ENCODE measurements around the gene NPFF. TPM values are rescaled to one million over a fixed set of nuclear protein-coding genes. Genes with fewer than 3 reads are reported as not detected.

Gene NPFF
- polyA plus RNA-seq, 2 of the 4 experiments (the other 2 are of a cell fraction), result 0.17 TPM; not detected in 1

DNA sequence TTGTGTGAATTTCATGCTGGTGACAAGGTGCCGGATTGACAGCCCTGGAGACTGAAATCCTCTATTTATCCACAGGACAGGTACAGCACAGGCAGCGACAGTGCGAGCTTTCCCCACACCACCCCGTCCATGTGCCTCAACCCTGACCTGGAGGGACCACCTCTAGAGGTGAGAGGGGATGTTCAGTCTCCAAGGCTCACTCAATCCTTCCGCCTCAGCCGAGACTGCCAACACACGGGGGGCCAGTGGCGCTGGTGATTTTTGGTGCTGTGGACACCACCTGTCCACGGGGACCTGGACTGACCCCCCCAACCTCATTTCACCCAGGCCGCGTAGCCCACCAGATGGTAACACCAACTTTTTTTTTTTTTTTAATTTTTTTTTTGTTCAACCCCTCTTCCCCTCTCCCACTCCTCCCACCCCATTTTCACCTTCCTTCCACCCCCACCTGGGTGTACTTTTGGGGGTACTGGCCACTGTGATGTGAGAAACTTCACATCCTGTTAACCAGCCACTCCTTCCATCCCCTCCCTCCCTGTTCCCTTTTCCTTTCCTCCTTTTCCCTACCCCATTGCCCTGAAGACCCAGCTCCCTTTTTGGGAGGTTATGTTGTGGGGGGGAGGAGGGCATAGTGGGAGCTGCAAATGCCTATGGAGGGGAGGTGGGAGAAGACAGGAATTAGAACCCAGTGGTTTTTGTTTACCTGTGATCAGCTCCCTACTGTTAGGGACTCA is 42.4 kb downstream of the NPFF start:
- POLR2A ChIA-PET, result interaction anchor here (1.1 to 2.8 kb wide), 4 partner anchors 8 to 12 kb away, joined by 3 to 9 read pairs (median 5); no protein-coding TSS in a partner anchor
- no peak overlapping the region for H3K4me2 ChIP-seq
- FAIRE-seq (no peak), DNase-seq (ENCODE audit: low read depth in 1 of 2, low spot score in 1 of 2) (no peak), ATAC-seq (peak in 1 of 2 experiments; percentile 22; a peak in 3 of 6 replicates)
- CTCF ChIA-PET, result interaction anchor here (0.7 to 3.3 kb wide), 9 partner anchors 9 to 177 kb away, joined by 3 to 14 read pairs (median 3); no protein-coding TSS in a partner anchor
- no peak overlapping the region for H3K4me3 ChIP-seq
- no peak overlapping the region for H3K27ac ChIP-seq
- WGBS (ENCODE audit: missing lambda C conversion rate), result 92% methylated on average over 11 of the region's 11 CpGs
- peaks cover 48% of the 10 kb centered on the region; the same call in 2 of the 3 replicates for H3K4me1 ChIP-seq
- TF ChIP-seq CBX2 (IDR thresholded peaks at IDR 0.05; ENCODE audit: borderline replicate concordance, low read depth) (no peak), HOXA7 (CRISPR knock-in tag; IDR thresholded peaks at IDR 0.05) (no peak), BCL3 (IDR thresholded peaks at IDR 0.05) (no peak), TP53 (CRISPR knock-in tag; IDR thresholded peaks at IDR 0.05) (no peak), E2F6 (IDR thresholded peaks at IDR 0.05; ENCODE audit: borderline replicate concordance, low read depth) (no peak), MAFK (IDR thresholded peaks at IDR 0.05; ENCODE audit: partially characterized antibody) (no peak), MYC (IDR thresholded peaks at IDR 0.05; ENCODE audit: borderline replicate concordance, low read length) (no peak), RAD21 (conservative IDR thresholded peaks at IDR 0.05 in 1 of 2, IDR thresholded peaks at IDR 0.05 in 1 of 2) (no peak), HOXB5 (CRISPR knock-in tag; IDR thresholded peaks at IDR 0.05) (no peak), CTCF (IDR thresholded peaks at IDR 0.05) (no peak), EHF (CRISPR knock-in tag; IDR thresholded peaks at IDR 0.05) (no peak), JUN (IDR thresholded peaks at IDR 0.05) (no peak), ZNF302 (CRISPR knock-in tag; IDR thresholded peaks at IDR 0.05) (no peak), ZFP36 (IDR thresholded peaks at IDR 0.05; ENCODE audit: borderline replicate concordance, partially characterized antibody) (no peak)
- TF ChIP-seq, protein P1, sequence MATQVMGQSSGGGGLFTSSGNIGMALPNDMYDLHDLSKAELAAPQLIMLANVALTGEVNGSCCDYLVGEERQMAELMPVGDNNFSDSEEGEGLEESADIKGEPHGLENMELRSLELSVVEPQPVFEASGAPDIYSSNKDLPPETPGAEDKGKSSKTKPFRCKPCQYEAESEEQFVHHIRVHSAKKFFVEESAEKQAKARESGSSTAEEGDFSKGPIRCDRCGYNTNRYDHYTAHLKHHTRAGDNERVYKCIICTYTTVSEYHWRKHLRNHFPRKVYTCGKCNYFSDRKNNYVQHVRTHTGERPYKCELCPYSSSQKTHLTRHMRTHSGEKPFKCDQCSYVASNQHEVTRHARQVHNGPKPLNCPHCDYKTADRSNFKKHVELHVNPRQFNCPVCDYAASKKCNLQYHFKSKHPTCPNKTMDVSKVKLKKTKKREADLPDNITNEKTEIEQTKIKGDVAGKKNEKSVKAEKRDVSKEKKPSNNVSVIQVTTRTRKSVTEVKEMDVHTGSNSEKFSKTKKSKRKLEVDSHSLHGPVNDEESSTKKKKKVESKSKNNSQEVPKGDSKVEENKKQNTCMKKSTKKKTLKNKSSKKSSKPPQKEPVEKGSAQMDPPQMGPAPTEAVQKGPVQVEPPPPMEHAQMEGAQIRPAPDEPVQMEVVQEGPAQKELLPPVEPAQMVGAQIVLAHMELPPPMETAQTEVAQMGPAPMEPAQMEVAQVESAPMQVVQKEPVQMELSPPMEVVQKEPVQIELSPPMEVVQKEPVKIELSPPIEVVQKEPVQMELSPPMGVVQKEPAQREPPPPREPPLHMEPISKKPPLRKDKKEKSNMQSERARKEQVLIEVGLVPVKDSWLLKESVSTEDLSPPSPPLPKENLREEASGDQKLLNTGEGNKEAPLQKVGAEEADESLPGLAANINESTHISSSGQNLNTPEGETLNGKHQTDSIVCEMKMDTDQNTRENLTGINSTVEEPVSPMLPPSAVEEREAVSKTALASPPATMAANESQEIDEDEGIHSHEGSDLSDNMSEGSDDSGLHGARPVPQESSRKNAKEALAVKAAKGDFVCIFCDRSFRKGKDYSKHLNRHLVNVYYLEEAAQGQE (IDR thresholded peaks at IDR 0.05), result no peak
- no peaks in the 10 kb centered on the region for H3K9me3 ChIP-seq

Measured in A549 (cell line).